GM18507 (cell line): ENCODE data around the gene ANXA2.
A peak's percentile ranks its signal among the peaks of the same experiment; 100 is the strongest.

Source experiments
- DNase-seq: peaks from one replicate; pipeline ENCODE4 v3.0.0; 2011; ENCODE audit warnings: low read depth; ENCODE audit not compliant: insufficient read length; ENCODE audit errors: extremely low spot score
- FAIRE-seq: peaks from 2 replicates; lab custom pipeline; 2011; peaks lifted over from hg19 to GRCh38; lab: Jason Lieb, UNC

Gene ANXA2

DNA sequence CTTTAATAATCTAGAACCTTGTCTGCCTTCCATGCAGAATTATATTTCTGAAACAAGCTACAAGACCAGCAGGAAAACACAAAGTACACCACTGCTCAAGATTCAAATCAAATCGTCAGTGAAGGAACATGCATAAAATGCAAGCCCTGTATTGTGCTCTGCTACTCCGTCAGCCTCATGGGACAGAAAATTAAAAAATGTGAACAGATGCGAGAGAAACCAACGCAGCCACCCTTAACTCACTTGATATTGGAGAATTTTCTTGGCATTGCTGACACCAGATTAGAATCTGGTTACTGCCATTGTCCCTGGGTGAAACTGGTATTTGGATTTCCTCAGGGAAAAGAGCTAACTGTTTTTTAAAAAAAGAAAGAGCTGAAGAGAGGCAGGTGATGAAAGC, 23.6 kb downstream of the ANXA2 start:
- DNase-seq (no peak), FAIRE-seq (no peak)

GRCh38 chr15:60373745-60374144, 24.0 kb downstream of the ANXA2 start:
- no peak for DNase-seq
- no peak for FAIRE-seq

DNA sequence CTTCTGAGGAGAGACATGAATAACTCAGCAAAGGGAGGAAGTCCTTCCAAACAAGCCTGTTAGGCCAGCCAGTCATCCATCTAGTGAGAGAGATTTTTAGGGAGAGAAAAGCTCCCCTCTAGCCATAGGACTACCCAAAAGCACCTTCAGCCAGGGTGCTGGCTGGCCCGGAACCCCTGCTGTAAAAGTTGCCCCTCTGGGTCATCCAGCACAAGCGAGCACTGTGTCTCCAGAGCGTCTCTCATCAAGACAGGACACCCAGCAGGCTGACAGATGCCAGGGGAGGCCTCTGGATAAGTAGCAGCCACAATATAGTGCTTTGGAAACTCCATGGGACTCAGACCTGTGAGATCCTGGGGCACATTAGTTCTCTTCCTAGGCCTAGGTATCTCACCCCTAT, 24.5 kb downstream of the ANXA2 start:
- DNase-seq (no peak), FAIRE-seq (no peak)

DNA sequence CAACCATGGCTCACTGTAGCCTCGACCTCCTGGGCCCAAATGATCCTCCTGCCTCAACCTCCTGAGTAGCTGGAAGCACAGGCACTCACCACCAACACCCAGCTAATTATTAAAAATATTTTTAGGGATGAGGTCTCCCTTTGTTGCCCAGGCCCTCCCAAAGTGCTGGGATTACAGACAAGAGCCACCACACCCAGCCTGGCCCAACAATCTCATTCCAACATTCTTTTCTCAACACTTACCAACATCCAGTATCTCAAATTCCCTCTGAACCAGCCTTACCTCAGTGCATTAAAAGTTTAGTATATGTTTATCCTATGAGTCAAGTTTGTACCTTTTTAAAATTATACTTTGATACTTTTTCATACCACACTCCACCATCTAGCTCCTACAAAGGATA, 25.0 kb downstream of the ANXA2 start:
- FAIRE-seq (no peak), DNase-seq (no peak)

DNA sequence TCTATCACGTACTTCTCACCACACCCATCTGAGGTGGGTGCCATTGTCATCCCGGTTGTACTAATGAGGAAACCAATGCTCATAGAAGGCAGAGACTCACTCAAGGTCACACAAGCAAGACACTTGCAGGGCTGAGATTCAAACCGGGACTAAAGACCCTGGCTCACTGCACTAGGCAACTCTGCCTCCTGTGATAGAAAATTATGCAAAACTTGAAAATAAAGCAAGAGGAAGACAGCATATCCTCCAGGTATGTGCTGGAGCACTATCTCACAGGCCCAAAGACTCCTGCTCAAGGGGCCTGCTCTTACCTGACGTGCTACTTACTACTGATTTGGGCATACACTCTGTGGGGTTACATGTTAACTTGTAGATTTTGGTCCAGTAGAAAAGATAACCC, 25.6 kb downstream of the ANXA2 start:
- DNase-seq (no peak), FAIRE-seq (no peak)

GRCh38 chr15:60371175-60372051, 26.4 kb downstream of the ANXA2 start:
- FAIRE-seq (no peak), DNase-seq (no peak)

GRCh38 chr15:60370869-60371136, 27.0 kb downstream of the ANXA2 start:
- DNase-seq (no peak), FAIRE-seq (no peak)

GRCh38 chr15:60370105-60370868, 27.5 kb downstream of the ANXA2 start:
- DNase-seq (no peak), FAIRE-seq (no peak)

DNA sequence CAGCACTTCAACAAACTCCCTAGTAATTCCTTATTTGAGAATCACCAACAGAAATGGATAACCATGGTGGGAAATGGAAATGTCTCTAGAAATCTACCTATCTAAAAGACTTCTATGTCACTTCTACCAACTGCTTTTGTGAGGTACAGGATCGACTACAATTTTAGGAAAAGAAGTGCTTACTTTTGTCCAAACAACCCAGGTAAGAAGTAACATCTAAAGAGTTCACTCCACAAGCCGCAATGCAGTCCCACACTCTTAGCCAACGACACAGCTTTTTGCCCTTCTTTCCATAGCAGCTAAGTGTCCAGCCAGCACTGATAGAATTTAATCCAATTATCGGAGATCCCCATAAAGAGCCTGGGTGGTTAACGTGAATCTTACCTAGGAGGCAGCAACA, 28.1 kb downstream of the ANXA2 start:
- no peak for FAIRE-seq
- DNase-seq = no peak

- DNase-seq = no peak
- no peak for FAIRE-seq
Measured at GRCh38 chr15:60364612-60364924, 33.2 kb downstream of the ANXA2 start.

GRCh38 chr15:60363903-60364611, 33.7 kb downstream of the ANXA2 start:
- DNase-seq (no peak), FAIRE-seq (no peak)

GRCh38 chr15:60363087-60363549, 34.7 kb downstream of the ANXA2 start:
- DNase-seq (no peak), FAIRE-seq (no peak)

- DNase-seq (no peak), FAIRE-seq (no peak)
Measured at GRCh38 chr15:60362321-60363086, 35.3 kb downstream of the ANXA2 start.

DNA sequence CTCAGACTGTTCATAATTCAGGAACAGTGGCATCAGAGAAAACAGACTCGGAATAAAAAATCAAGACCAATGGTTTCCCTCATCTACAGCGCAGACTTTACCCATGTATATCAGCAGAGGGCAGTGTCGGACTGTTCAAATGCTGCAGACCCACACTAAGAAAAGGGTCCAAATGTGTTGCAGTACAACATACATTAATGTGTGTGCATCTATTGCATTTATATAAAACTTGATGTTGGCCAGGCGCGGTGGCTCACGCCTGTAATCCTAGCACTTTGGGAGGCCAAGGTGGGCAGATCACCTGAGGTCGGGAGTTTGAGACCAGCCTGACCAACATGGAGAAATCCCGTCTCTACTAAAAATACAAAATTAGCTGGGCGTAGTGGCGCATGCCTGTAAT, 38.0 kb downstream of the ANXA2 start:
- FAIRE-seq (peak; percentile 73), DNase-seq (peak; percentile 15)

DNA sequence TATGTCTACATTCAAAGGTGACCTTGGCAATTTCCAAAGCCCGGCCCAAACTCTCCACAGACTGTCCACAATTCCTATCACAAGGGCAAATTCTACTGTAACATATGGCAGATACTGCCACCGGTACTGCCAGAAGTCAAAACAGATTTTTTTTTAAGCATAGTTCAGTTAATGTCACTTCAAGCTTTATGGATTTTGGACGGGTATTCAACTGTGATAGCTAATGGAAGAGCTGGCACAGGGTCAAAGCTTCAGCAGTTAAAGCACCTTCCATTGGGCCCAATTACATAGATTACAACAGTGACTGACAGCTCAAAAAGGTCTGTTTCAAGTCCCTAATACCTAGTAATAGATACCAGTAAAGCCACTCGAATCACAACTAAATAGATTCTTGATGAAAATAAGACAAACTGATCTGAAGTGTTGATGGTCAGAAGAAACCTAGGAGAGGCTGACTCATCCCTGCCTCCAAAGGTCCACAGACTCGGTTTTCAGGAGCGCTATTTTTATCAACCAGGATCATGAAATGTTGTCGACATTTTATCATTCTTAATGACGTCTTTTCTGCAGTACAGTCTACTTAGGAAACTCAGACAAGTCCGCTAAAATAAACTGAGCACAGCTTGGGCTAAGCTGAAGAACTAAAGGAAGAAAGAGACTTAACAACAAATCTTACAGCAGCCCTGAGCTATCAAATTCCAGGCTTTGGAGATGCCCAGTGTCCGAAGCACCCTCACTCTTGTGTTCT, 38.7 kb downstream of the ANXA2 start:
- DNase-seq (no peak), FAIRE-seq (no peak)

DNA sequence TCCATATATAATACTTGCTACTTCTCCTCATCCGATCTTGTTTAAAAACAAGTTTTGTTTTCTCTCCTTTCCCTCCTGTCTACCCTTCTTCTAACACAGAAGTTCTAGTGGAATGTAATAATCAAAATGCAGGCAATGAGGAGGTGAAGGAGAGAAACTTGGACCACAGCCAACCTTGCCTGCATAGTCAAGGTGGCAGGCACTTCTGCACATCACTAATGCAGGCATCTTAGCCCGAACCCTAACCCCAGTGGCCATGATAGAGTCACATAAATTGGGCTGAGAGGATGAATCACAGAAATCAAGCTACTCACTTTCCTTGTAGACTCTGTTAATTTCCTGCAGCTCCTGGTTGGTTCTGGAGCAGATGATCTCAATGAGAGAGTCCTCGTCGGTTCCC, 41.0 kb downstream of the ANXA2 start:
- no peak for DNase-seq
- FAIRE-seq = no peak

DNA sequence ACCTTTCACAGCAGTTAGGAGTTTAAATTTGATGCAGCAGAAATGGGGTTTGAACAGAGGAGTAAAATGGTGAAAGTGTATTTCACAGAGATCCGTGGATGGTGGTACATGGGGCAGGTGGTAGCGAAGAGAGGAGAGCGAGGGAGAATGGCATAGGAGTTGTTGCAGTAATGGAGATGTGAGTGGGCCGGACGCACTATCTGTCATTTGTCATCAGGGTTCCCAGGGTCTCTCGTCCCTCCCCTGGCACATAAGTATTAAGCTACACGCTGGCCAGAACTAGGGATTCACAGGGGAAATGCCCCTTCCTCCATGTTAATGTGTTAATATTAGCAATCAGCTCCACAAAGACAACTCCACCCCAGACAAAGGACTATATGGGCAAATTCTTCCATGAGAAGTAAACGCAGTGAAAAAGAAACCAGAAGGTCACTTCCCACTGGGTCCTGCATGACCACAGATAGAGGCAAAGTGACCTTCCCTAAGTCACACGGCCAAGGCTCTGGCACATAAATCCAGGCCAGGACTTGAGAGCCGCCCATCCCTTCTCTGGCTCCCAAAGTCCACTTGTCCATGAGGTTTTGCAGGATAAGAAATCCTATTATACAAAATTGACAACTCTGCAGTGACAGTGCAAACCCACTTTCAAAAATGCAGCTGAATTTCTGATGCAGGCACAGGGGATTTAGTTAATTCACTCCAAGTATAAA, 42.5 kb downstream of the ANXA2 start:
- FAIRE-seq = no peak

GRCh38 chr15:60353245-60353920, 44.4 kb downstream of the ANXA2 start:
- FAIRE-seq (no peak), DNase-seq (no peak)

More for the DNA sequence above, 42.5 kb downstream of the ANXA2 start:
- DNase-seq = no peak
